ENCODE results near the gene CLASP1.
"Not testable (repeated sequence)": the region's sequence is repeated elsewhere in the genome, so short reads cannot be mapped to it uniquely, and the experiment has no call there.

CLASP1 gene

GRCh38 chr2:121649149-121649595 is at the start of gene CLASP1:
Gene CLASP1, minus strand, starts transcription at chr2:121649462. Its CDS starts 43,567 bp downstream, at chr2:121605895.
- no peak for DNase-seq (ENCODE audit: low read depth in 2 of 3, low spot score in 2 of 3)

DNA sequence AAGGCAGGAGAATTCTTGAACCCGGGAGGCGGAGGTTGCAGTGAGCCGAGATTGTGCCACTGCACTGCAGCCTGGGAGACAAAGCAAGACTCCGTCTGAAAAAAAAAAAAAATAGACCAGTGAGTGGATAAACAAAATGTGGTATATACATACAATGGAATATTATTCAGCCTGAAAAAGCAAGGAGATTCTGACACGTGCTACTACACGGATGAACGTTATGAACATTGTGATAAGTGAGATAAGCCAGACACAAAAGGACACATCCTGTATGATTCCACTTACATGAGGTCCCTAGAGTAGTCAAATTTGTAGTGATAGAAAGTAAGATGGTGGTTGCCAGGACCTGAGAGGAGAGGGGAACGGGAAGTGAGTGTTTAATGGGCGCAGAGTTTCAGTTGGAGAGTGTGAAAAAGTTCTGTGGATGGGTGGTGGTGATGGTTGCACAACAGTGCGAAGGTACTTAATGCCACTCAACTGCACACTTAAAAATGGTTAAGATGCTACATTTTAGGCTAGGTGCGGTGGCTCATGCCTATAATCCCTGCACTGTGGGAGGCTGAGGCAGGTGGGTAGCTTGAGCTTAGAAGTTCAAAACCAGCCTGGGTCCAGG is 49.2 kb upstream of the CLASP1 start:
- DNase-seq (ENCODE audit: low read depth in 2 of 3, low spot score in 2 of 3): no peak

DNA sequence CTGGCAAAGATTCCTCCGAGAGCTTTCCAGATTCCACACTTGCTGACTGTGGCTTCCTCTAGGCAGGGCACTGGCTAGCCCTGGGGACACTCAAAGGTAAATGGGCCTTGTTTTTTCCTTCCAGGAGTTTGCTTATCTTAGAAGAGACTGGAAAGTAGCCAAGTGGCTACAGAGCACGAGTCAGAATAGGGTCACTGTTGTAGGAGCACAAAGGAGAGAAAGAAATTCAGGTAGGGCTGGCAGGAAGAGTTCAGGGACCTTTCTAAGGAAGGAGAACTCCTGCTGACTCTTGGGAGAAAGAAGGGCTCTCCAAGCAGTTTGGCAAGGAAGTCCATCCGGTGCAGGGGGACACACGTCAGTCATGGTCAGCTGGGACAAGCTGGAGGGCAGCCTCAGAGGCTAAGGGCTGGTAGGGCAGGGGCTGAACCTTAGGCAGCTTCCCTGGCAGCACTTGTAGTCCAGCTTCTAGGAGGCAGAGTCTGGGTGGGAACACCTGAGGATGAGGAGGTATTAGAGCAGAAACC is 47.9 kb upstream of the CLASP1 start:
- no peak for DNase-seq (ENCODE audit: low read depth in 2 of 3, low spot score in 2 of 3)

GRCh38 chr2:121696410-121696930 is 47.2 kb upstream of the CLASP1 start:
- no peak for DNase-seq (ENCODE audit: low read depth in 2 of 3, low spot score in 2 of 3)

GRCh38 chr2:121695171-121695451 is 45.8 kb upstream of the CLASP1 start:
- DNase-seq (ENCODE audit: low read depth in 2 of 3, low spot score in 2 of 3): no peak

GRCh38 chr2:121694398-121695170 is 45.3 kb upstream of the CLASP1 start:
- no peak for DNase-seq (ENCODE audit: low read depth in 2 of 3, low spot score in 2 of 3)

GRCh38 chr2:121690572-121690971 is 41.3 kb upstream of the CLASP1 start:
- DNase-seq (ENCODE audit: low read depth in 2 of 3, low spot score in 2 of 3): not testable (repeated sequence)

GRCh38 chr2:121690095-121690494 is 40.8 kb upstream of the CLASP1 start:
- DNase-seq (ENCODE audit: low read depth in 2 of 3, low spot score in 2 of 3): no peak

DNA sequence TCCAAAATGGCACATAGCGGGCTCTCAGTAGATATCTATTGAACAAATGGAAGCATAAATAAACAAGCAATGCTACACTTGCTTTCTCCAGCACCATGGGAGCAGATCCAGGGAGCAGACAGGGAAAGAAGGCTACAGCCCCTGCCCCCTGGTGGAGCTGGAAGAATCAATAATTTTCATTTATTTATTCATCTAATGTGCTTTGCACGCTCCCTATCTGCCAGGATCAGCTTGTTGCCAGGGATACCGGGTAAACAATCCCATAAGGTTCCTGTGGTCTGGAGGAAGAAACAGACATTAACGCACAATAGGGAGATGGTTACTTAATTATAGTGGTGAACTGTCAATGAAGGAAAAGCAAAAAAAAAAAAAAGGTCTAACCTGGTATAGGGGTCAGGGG is 40.1 kb upstream of the CLASP1 start:
- DNase-seq (ENCODE audit: low read depth in 2 of 3, low spot score in 2 of 3): no peak

GRCh38 chr2:121688820-121689219 is 39.6 kb upstream of the CLASP1 start:
- DNase-seq (ENCODE audit: low read depth in 2 of 3, low spot score in 2 of 3): no peak

DNA sequence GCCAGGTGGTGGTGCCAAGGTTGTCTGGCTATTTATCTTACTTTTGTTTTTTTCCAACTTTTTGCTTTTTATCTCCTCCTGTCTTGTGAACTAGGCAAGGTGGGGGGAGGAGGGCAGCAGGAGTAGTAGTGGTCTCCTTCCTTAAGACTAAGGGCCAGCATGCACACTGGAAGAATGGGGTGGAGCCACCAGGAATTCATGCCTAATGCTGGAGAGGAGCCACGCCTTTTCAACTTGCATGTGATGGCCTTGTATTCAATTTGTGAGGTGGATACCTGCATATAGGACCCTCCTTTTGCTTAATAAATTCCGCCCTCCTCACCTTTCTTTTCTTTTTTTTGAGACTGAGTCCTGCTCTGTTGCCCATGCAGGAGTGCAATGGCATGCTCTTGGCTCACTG is 37.6 kb upstream of the CLASP1 start:
- DNase-seq (ENCODE audit: low read depth in 2 of 3, low spot score in 2 of 3): no peak

- no peak for DNase-seq (ENCODE audit: low read depth in 2 of 3, low spot score in 2 of 3)
Observed at GRCh38 chr2:121686218-121686617, 37.0 kb upstream of the CLASP1 start.

GRCh38 chr2:121682396-121683298 is 33.4 kb upstream of the CLASP1 start:
- DNase-seq (ENCODE audit: low read depth in 2 of 3, low spot score in 2 of 3): no peak

DNA sequence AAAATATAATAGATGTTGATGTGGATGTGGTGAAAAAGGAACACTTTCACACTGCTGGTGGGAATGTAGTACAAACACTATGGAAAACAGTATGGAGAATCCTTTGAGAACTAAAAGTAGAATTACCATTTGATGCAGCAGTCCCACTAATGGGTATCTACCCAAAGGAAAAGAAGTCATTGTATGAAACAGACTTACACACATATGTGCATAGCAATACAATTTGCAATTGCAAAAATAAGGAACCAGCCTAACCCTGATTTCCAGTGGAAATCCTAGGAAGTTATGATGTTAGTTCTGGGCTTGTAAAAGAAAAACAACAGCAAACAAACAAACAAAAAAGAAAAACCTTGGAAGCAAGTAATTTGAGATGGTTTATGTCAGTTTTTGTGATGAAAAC is 28.6 kb upstream of the CLASP1 start:
- no peak for DNase-seq (ENCODE audit: low read depth in 2 of 3, low spot score in 2 of 3)

- not testable (repeated sequence) for DNase-seq (ENCODE audit: low read depth in 2 of 3, low spot score in 2 of 3)
Observed at GRCh38 chr2:121671621-121672020, 22.4 kb upstream of the CLASP1 start.

DNA sequence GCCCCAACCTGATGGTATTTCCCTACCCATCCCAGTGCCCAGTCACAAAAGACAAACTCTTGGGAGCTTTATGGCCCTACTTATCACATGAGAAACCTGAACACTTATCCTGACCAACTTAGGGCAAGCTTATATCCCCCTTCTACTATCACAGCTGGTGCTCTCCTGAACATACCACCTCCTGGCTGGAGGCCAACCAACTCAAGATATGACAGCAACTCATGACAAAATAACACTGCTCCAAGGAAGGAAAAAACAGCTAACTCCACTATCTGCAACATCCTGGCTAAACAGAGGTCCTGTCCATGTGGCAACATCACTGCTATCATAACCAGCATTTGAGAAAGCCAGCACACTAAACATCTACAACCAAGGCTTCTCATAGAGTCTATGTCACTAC is 20.9 kb upstream of the CLASP1 start:
- no peak for DNase-seq (ENCODE audit: low read depth in 2 of 3, low spot score in 2 of 3)

- no peak for DNase-seq (ENCODE audit: low read depth in 2 of 3, low spot score in 2 of 3)
Observed at GRCh38 chr2:121667618-121668017, 18.4 kb upstream of the CLASP1 start.

DNA sequence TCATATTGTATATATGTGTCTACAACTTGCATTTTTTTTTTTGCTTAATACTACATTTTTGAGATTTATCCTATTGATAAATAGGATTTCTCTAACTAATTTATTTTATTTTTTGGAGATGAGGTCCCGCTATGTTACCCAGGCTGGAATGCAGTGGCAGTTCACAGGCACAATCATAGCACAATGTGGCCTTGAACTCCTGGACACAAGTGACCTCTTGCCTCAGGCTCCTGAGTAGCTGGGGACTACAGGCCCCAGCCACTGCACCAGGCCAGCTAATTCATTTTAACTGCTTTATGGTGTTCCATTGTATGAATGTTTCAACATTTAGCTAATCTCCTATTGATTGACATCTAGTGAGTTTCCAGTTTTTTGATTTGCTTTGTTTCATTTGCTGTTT is 16.8 kb upstream of the CLASP1 start:
- no peak for DNase-seq (ENCODE audit: low read depth in 2 of 3, low spot score in 2 of 3)

GRCh38 chr2:121665504-121665903 is 16.2 kb upstream of the CLASP1 start:
- no peak for DNase-seq (ENCODE audit: low read depth in 2 of 3, low spot score in 2 of 3)

DNA sequence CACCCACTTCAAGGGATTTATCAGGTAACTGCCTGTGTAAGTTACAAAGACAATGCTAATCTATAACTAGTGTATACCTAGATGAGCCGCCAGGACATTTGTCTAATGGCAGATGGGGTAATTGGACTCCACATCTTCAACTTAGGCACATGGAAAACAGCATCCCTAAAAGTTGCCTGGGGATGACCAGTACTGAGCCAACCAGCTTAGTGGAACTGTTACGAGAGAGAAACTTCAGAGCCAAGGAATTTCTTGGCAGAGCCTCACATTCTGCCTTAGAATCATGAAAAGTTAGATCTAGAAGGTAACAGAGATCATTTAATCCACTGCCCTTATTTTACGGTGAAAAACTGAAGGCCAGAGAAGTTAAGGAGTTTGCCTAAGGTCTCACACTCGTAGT is 15.5 kb upstream of the CLASP1 start:
- DNase-seq (ENCODE audit: low read depth in 2 of 3, low spot score in 2 of 3): no peak

- no peak for DNase-seq (ENCODE audit: low read depth in 2 of 3, low spot score in 2 of 3)
Observed at GRCh38 chr2:121664086-121664485, 14.8 kb upstream of the CLASP1 start.
